OCI-LY1 (cell line): ENCODE data around the gene TRDMT1.

ENCODE experiments used
- H2AFZ ChIP-seq: fragments of 200-600 bp; sonication (generic), shearing (Covaris generic); 2 replicates; pipeline ENCODE4 v1.6.0; 2014; ENCODE audit warnings: antibody characterized with exemption, mild to moderate bottlenecking, low read length
- H3F3A ChIP-seq: fragments of 200-600 bp; sonication (generic), shearing (Covaris generic); 2 replicates; pipeline ENCODE4 v1.6.0; 2014; ENCODE audit warnings: mild to moderate bottlenecking, antibody characterized with exemption, low read length, moderate library complexity; ENCODE audit not compliant: insufficient read depth
- H3K27ac ChIP-seq: fragments of 200-600 bp; sonication (generic); 2 replicates; pipeline ENCODE4 v1.5.1; 2014; ENCODE audit warnings: low read length, mixed run types, mild to moderate bottlenecking, low read depth; ENCODE audit not compliant: poor library complexity, severe bottlenecking
- H3K27me3 ChIP-seq: fragments of 200-600 bp; sonication (generic); 2 replicates; pipeline ENCODE4 v1.6.0; 2014; ENCODE audit warnings: antibody characterized with exemption, mild to moderate bottlenecking, low read length, moderate library complexity; ENCODE audit not compliant: insufficient read depth
- H3K36me3 ChIP-seq: fragments of 200-600 bp; sonication (generic); 2 replicates; pipeline ENCODE4 v1.6.1; 2014; ENCODE audit warnings: mild to moderate bottlenecking, antibody characterized with exemption, low read length, moderate library complexity, mixed read lengths; ENCODE audit not compliant: insufficient read depth
- H3K4me1 ChIP-seq: fragments of 200-600 bp; sonication (generic); 2 replicates; pipeline ENCODE4 v1.5.1; 2014; ENCODE audit warnings: mild to moderate bottlenecking, low read length, moderate library complexity; ENCODE audit not compliant: insufficient read depth, severe bottlenecking
- H3K4me2 ChIP-seq: fragments of 200-600 bp; sonication (generic), shearing (Covaris generic); 2 replicates; pipeline ENCODE4 v1.6.1; 2014; ENCODE audit warnings: low read length
- H3K4me3 ChIP-seq: fragments of 200-600 bp; sonication (generic); 2 replicates; pipeline ENCODE4 v1.5.1; 2014; ENCODE audit warnings: low read length, low read depth, mild to moderate bottlenecking, mixed read lengths; ENCODE audit not compliant: poor library complexity, severe bottlenecking
- H3K79me2 ChIP-seq: fragments of 200-600 bp; shearing (Covaris generic); 2 replicates; pipeline ENCODE4 v1.6.1; 2016; ENCODE audit warnings: mixed run types, low read length, mixed read lengths; ENCODE audit not compliant: insufficient read depth
- H3K9ac ChIP-seq: fragments of 200-600 bp; sonication (generic), shearing (Covaris generic); 2 replicates; pipeline ENCODE4 v1.6.1; 2014; ENCODE audit warnings: mild to moderate bottlenecking, low read length, mixed read lengths
- H3K9me2 ChIP-seq: fragments of 200-600 bp; sonication (generic), shearing (Covaris generic); 2 replicates; pipeline ENCODE4 v1.6.1; 2014; ENCODE audit warnings: low read depth, mild to moderate bottlenecking, low read length, mixed read lengths
- H3K9me3 ChIP-seq: fragments of 200-600 bp; shearing (Covaris generic); 2 replicates; pipeline ENCODE4 v1.6.1; 2014; ENCODE audit warnings: low read length, mixed read lengths
- H4K20me1 ChIP-seq: fragments of 200-600 bp; sonication (generic), shearing (Covaris generic); 2 replicates; pipeline ENCODE4 v1.6.0; 2016; ENCODE audit warnings: mild to moderate bottlenecking, low read length; ENCODE audit not compliant: insufficient read depth
- CTCF ChIP-seq: fragments of 200-600 bp; sonication (generic), shearing (Covaris generic); IDR thresholded peaks from 2 replicates; pipeline ENCODE4 v1.5.1; 2017; ENCODE audit warnings: mild to moderate bottlenecking, antibody characterized with exemption, low read length, moderate library complexity, mixed read lengths
- EZH2 ChIP-seq: fragments of 200-600 bp; sonication (generic), shearing (Covaris generic); IDR thresholded peaks from 2 replicates; pipeline ENCODE4 v1.8.0; 2017; ENCODE audit warnings: borderline replicate concordance, mixed run types, mild to moderate bottlenecking, antibody characterized with exemption, low read length, moderate library complexity, mixed read lengths

TRDMT1 gene

GRCh38 chr10:17241611-17242333 lies 40.3 kb upstream of the TRDMT1 start:
- Histone ChIP-seq H3K4me1 (no peaks in the 10 kb centered on the region), H3K4me3 (no peak overlapping the region), H3K9me2 (no peaks in the 10 kb centered on the region), H4K20me1 (no peaks in the 10 kb centered on the region), H3K4me2 (no peak overlapping the region), H3K27me3 (no peaks in the 10 kb centered on the region), H3F3A (no peaks in the 10 kb centered on the region), H2AFZ (no peak overlapping the region), H3K27ac (no peak overlapping the region), H3K36me3 (no peaks in the 10 kb centered on the region), H3K9me3 (no peaks in the 10 kb centered on the region), H3K9ac (no peak overlapping the region), H3K79me2 (no peaks in the 10 kb centered on the region)
- TF ChIP-seq EZH2 (no peak), CTCF (no peak)

GRCh38 chr10:17240616-17241015 lies 39.1 kb upstream of the TRDMT1 start:
- Histone ChIP-seq H3K27me3 (no peaks in the 10 kb centered on the region), H2AFZ (no peak overlapping the region), H3K36me3 (no peaks in the 10 kb centered on the region), H3K9me2 (no peaks in the 10 kb centered on the region), H3K4me3 (no peak overlapping the region), H3K4me2 (no peak overlapping the region), H3K9me3 (no peaks in the 10 kb centered on the region), H3F3A (no peaks in the 10 kb centered on the region), H3K9ac (no peak overlapping the region), H3K4me1 (no peaks in the 10 kb centered on the region), H4K20me1 (no peaks in the 10 kb centered on the region), H3K27ac (no peak overlapping the region), H3K79me2 (no peaks in the 10 kb centered on the region)
- no peak for TF ChIP-seq CTCF
- TF ChIP-seq EZH2, result no peak

- no peak overlapping the region for H2AFZ ChIP-seq
- H3K27ac ChIP-seq, result no peak overlapping the region
- H3K9me3 ChIP-seq, result no peaks in the 10 kb centered on the region
- no peaks in the 10 kb centered on the region for H3F3A ChIP-seq
- H4K20me1 ChIP-seq, result no peaks in the 10 kb centered on the region
- H3K9me2 ChIP-seq, result no peaks in the 10 kb centered on the region
- TF ChIP-seq CTCF (no peak), EZH2 (no peak)
- no peaks in the 10 kb centered on the region for H3K79me2 ChIP-seq
- H3K9ac ChIP-seq, result no peak overlapping the region
- H3K36me3 ChIP-seq, result no peaks in the 10 kb centered on the region
- no peaks in the 10 kb centered on the region for H3K4me1 ChIP-seq
- H3K4me2 ChIP-seq, result no peak overlapping the region
- no peaks in the 10 kb centered on the region for H3K27me3 ChIP-seq
- H3K4me3 ChIP-seq, result no peak overlapping the region
These were observed 38.6 kb upstream of the TRDMT1 start for GRCh38 chr10:17240096-17240495.
